Left lung (tissue), 10 donors: ENCODE measurements around the gene MAN1A1. TPM values are rescaled to one million over a fixed set of nuclear protein-coding genes. Genes with fewer than 3 reads are reported as not detected.

Experiments used
- ATAC-seq: fragments of 200-7000 bp; cut with Tn5 transposase; one replicate; pipeline ENCODE4 v1.9.1; 2020; ENCODE audit warnings: moderate library complexity
- DNase-seq, 4 donors: peaks; one replicate each; pipeline ENCODE4 v3.0.0-alpha.2; 2013 to 2020
- H3K27ac ChIP-seq, 2 donors: fragments of 200-600 bp; sonication (generic) in 1 of 2; one replicate each; pipeline versions ENCODE4 v1.5.0 to v1.8.0; 2020 to 2021
- H3K27me3 ChIP-seq, 2 donors: fragments of 200-600 bp; sonication (generic) in 1 of 2; one replicate each; pipeline versions ENCODE4 v1.5.0 to v1.8.0; 2020 to 2021
- H3K36me3 ChIP-seq, 2 donors: fragments of 200-600 bp; sonication (generic) in 1 of 2; one replicate each; pipeline versions ENCODE4 v1.5.0 to v1.8.0; 2020 to 2021
- H3K4me1 ChIP-seq, 2 donors: fragments of 200-600 bp; one replicate each; pipeline ENCODE4 v1.8.0; 2021
- H3K4me3 ChIP-seq, 2 donors: fragments of 200-600 bp; sonication (generic) in 1 of 2; one replicate each; pipeline versions ENCODE4 v1.5.0 to v1.8.0; 2020 to 2021; ENCODE audit warnings: mild to moderate bottlenecking in 1 of 2
- H3K9me3 ChIP-seq, 2 donors: fragments of 200-600 bp; sonication (generic) in 1 of 2; one replicate each; pipeline versions ENCODE4 v1.5.0 to v1.8.0; 2020 to 2021
- CTCF ChIP-seq, 2 donors: fragments of 200-600 bp; sonication (generic) in 1 of 2; IDR thresholded peaks; one replicate each; pipeline versions ENCODE4 v1.5.0 to v1.8.0; 2021; ENCODE audit warnings: antibody characterized with exemption in 2 of 2
- intact Hi-C, 2 donors: fragments of 100-400 bp; cut with DNase I; formaldehyde crosslinking; loops; one replicate each; pipeline versions ENCODE4 v1.11.2 to v1.14.2; 2022
- polyA plus RNA-seq, 6 donors: library from polyadenylated mRNA; unstranded; fragments of 120-200 nt; gene quantifications; one replicate each; pipeline ENCODE4 v1.2.1, GENCODE V29; 2013; ENCODE audit not compliant: insufficient read length in 6 of 6
- total RNA-seq, 2 donors: library from RNA; stranded (reverse); fragmentation: NEBNext Ultra II Directional; extraction: Animal tissue kit (Norgen Biotek cat#: 25700); gene quantifications; one replicate each; pipeline ENCODE4 v1.2.1, GENCODE V29; 2021
- donor health status: DM: no; HTN: yes; CAD: no.
- donor health status: DM: no; HTN: no; CAD: no.

Gene MAN1A1
- total and polyA plus RNA-seq, 8 donors: 49.6 to 76.6 (median 58.1) TPM

DNA sequence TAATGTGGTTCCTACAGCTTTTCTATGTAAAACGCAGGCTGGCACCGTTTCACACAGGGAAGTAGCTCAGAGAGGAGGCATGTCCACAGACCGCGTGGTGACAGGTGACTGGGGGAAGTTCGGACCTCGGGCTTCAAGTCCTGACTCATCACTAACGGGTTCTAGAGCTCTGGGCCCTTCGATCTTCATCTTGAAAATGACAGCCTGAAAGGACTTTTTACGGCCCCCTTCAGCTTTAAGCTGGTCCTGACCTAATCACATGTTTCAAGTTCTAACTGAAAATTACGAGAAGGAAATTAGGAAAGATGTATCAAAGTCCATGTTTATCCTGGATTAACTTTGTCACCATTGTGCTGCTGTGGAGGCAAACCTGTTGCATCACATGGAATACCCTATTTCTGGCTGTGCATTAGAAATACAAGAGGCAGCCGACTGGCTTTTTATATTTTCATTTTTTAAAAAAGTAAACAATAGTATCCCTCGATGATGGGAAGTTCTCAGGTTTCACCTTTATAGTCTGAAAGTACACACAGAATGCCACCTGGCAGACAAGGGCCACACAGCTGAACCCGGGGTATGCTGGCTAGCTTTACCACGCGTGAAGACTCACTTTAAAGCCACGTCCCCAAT, 2.0 kb downstream of the MAN1A1 start:
- DNase-seq (peak in 2 of 4 donors; percentile 84 to 87), ATAC-seq (peak; percentile 25)
- H3K36me3 ChIP-seq: no peaks in the 10 kb centered on the region
- intact Hi-C loops: no loop called here
- H3K27me3 ChIP-seq: no peaks in the 10 kb centered on the region
- H3K4me3 ChIP-seq: peak overlapping the region; percentile 82 to 90
- TF ChIP-seq CTCF (IDR thresholded peaks at IDR 0.05): no peak
- H3K4me1 ChIP-seq: peaks cover 12 to 73% of the 10 kb centered on the region in 2 donors
- H3K9me3 ChIP-seq: no peaks in the 10 kb centered on the region
- peak overlapping the region; percentile 96 to 98 for H3K27ac ChIP-seq

DNA sequence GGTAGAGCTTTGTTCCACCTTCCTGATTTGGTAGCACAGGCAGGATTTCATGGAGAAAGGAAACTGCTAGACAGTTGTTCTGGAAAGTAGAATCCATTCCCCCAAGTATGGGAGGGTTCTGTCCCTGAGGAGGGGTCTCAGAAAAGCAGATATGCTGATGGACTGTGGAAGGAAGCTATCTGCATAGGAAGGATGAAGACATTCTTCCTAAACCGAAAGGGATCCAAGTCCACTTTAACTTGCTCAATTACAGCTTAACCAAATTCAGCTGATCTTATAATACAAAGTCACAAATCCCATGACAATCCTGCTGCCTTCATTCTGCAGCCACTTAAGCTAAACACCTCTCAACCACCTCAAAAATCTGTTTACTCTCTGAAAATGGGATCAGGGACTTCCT, 2.6 kb downstream of the MAN1A1 start:
- DNase-seq (no peak), ATAC-seq (no peak)
- Histone ChIP-seq H3K4me1 (peaks cover 12 to 74% of the 10 kb centered on the region in 2 donors), H3K27ac (peak overlapping the region; percentile 96 to 98), H3K27me3 (no peaks in the 10 kb centered on the region), H3K9me3 (no peaks in the 10 kb centered on the region), H3K36me3 (no peaks in the 10 kb centered on the region), H3K4me3 (peak overlapping the region; percentile 82 to 90)
- intact Hi-C loops: no loop called here
- TF ChIP-seq CTCF (IDR thresholded peaks at IDR 0.05): no peak

- H3K4me1 ChIP-seq: peaks cover 12 to 73% of the 10 kb centered on the region in 2 donors
- H3K4me3 ChIP-seq: peak overlapping the region; percentile 82 to 90
- TF ChIP-seq CTCF (IDR thresholded peaks at IDR 0.05): no peak
- no peaks in the 10 kb centered on the region for H3K27me3 ChIP-seq
- no peaks in the 10 kb centered on the region for H3K9me3 ChIP-seq
- peak overlapping the region; percentile 96 to 98 for H3K27ac ChIP-seq
- intact Hi-C loops: no loop called here
- ATAC-seq (no peak), DNase-seq (no peak)
- no peaks in the 10 kb centered on the region for H3K36me3 ChIP-seq
These were observed 3.1 kb downstream of the MAN1A1 start for GRCh38 chr6:119346450-119346849.

DNA sequence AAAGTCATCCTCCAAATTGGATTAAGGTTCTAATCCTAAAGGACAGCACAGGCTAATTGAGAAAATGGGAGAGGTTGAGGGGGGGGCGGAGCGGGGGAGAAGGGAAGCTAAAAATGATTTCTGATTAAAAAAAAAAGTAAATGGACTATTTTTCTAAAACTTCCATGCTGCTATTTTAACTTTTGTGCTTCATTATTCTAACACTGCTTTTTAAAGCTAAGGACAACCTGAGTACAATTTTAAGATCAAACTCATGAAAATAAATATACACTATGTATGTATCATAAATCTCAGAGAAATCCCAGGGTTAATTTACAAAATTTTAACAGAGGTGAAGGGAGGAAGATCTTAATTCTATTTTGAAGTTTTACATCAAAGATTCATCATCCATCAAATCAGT, 4.4 kb downstream of the MAN1A1 start:
- Histone ChIP-seq H3K9me3 (no peaks in the 10 kb centered on the region), H3K4me3 (peak overlapping the region in 1 of 2 donors; percentile 82), H3K27ac (no peak overlapping the region), H3K27me3 (no peaks in the 10 kb centered on the region), H3K4me1 (peaks cover 19 to 76% of the 10 kb centered on the region in 2 donors), H3K36me3 (no peaks in the 10 kb centered on the region)
- DNase-seq (no peak), ATAC-seq (no peak)
- intact Hi-C loops: no loop called here
- no peak for TF ChIP-seq CTCF (IDR thresholded peaks at IDR 0.05)

GRCh38 chr6:119344306-119344705, 5.3 kb downstream of the MAN1A1 start:
- intact Hi-C loops: no loop called here
- Histone ChIP-seq H3K36me3 (no peaks in the 10 kb centered on the region), H3K4me1 (peaks cover 19 to 84% of the 10 kb centered on the region in 2 donors), H3K9me3 (no peaks in the 10 kb centered on the region), H3K4me3 (no peak overlapping the region), H3K27me3 (no peaks in the 10 kb centered on the region), H3K27ac (no peak overlapping the region)
- TF ChIP-seq CTCF (IDR thresholded peaks at IDR 0.05): no peak
- ATAC-seq (peak; percentile 31), DNase-seq (no peak)
